K562 (cell line): ENCODE measurements around the gene RSF1. TPM values are rescaled to one million over a fixed set of nuclear protein-coding genes. Genes with fewer than 3 reads are reported as not detected.

Source experiments
- ARID4B ChIP-seq: sonication (generic); formaldehyde crosslinking; IDR thresholded peaks from 2 replicates; pipeline ENCODE4 v1.8.0; 2022; ENCODE audit warnings: mild to moderate bottlenecking, missing genetic modification reagents
- DACH1 ChIP-seq: fragments of 450-650 bp; IDR thresholded peaks from 2 replicates; pipeline ENCODE4 v1.6.1; 2018; ENCODE audit not compliant: partially characterized antibody
- FOXJ2 ChIP-seq: fragments of 200-800 bp; sonication (Bioruptor generic); IDR thresholded peaks from 2 replicates; pipeline ENCODE4 v1.6.1; 2016; ENCODE audit warnings: missing genetic modification characterization, missing compliant biosample characterization
- FOXM1 ChIP-seq, 2 experiments: fragments of 450-650 bp in 1 of 2; sonication (generic) in 1 of 2; formaldehyde crosslinking in 1 of 2; IDR thresholded peaks; 2 replicates each; pipeline versions ENCODE4 v1.6.1 to v1.9.0; 2017 to 2022; ENCODE audit warnings: low read depth in 2 of 2, mild to moderate bottlenecking in 2 of 2, missing genetic modification reagents in 1 of 2, moderate library complexity in 1 of 2
- GATAD2A ChIP-seq: fragments of 450-650 bp; IDR thresholded peaks from 2 replicates; pipeline ENCODE4 v1.6.1; 2017
- IFI16 ChIP-seq: fragments of 250-450 bp; sonication (Bioruptor Pico); IDR thresholded peaks from 2 replicates; pipeline ENCODE4 v2.1.2; 2022; ENCODE audit warnings: mild to moderate bottlenecking, inconsistent platforms
- KLF13 ChIP-seq: fragments of 450-650 bp; IDR thresholded peaks from 2 replicates; pipeline ENCODE4 v1.6.1; 2016; ENCODE audit warnings: missing genetic modification characterization, low read depth, mild to moderate bottlenecking, missing compliant biosample characterization, moderate library complexity, borderline replicate concordance
- MED1 ChIP-seq: sonication (generic); formaldehyde crosslinking; IDR thresholded peaks from 2 replicates; pipeline ENCODE4 v1.8.1; 2023; ENCODE audit warnings: missing genetic modification reagents, borderline replicate concordance
- NRF1 ChIP-seq, 2 experiments: fragments of 450-650 bp; IDR thresholded peaks in 1 of 2; conservative IDR thresholded peaks in 1 of 2; 2 replicates each; pipeline ENCODE4 v1.6.1; 2014; ENCODE audit warnings: mild to moderate bottlenecking in 2 of 2
- PKNOX1 ChIP-seq: fragments of 450-650 bp; IDR thresholded peaks from 2 replicates; pipeline ENCODE4 v1.6.1; 2016
- RBM22 ChIP-seq: fragments of 200-400 bp; formaldehyde crosslinking; IDR thresholded peaks from 2 replicates; pipeline ENCODE4 v1.6.1; 2018; ENCODE audit warnings: low read length, low read depth; ENCODE audit not compliant: poor library complexity, severe bottlenecking
- RBM34 ChIP-seq: fragments of 200-400 bp; formaldehyde crosslinking; IDR thresholded peaks from 2 replicates; pipeline ENCODE4 v1.6.1; 2018; ENCODE audit warnings: low read length, borderline replicate concordance; ENCODE audit not compliant: insufficient read depth
- ZFP30 ChIP-seq: fragments of 250-450 bp; sonication (Bioruptor Pico); IDR thresholded peaks from 2 replicates; pipeline ENCODE4 v1.8.0; 2022; ENCODE audit warnings: moderate library complexity, mild to moderate bottlenecking, inconsistent platforms, borderline replicate concordance
- ZMIZ1 ChIP-seq, 2 experiments: fragments of 150-350 bp in 1 of 2; IDR thresholded peaks; 2 replicates each; pipeline ENCODE4 v1.6.1; 2012 to 2016; ENCODE audit warnings: low read depth in 2 of 2, low read length in 2 of 2, mild to moderate bottlenecking in 1 of 2, moderate library complexity in 1 of 2
- ZNF121 ChIP-seq: sonication (generic); formaldehyde crosslinking; conservative IDR thresholded peaks from 2 replicates; pipeline ENCODE4 v1.8.0; 2022; ENCODE audit warnings: missing genetic modification reagents
- ZNF408 ChIP-seq: fragments of 250-450 bp; sonication (Bioruptor Pico); IDR thresholded peaks from 2 replicates; pipeline ENCODE4 v1.4.0; 2020; ENCODE audit warnings: low read depth, mild to moderate bottlenecking, moderate library complexity
- polyA plus RNA-seq, 8 experiments: library from polyadenylated mRNA; depleted of rRNA in 4 of 8; stranded (reverse) in 5 of 8; unstranded in 3 of 8; fragments of >200 nt; fragmentation: Nextera tagmentation in 2 of 8; fragmentation: Illumina TruSeq in 1 of 8; extraction: Ambion mirVana in 2 of 8; extraction: Trizol in 1 of 8; gene quantifications; 2 replicates each; pipeline versions ENCODE4 v1.2.1 to v1.2.3, GENCODE V29; 2011 to 2014; ENCODE audit warnings: inconsistent platforms in 1 of 8, missing spikeins in 1 of 8
- total RNA-seq, 7 experiments: library from RNA; depleted of rRNA in 6 of 7; stranded (reverse); fragments of >200 nt in 6 of 7; fragmentation: Illumina TruSeq in 2 of 7; extraction: Trizol in 2 of 7; gene quantifications; 2 replicates each; pipeline versions ENCODE4 v1.2.1 to v1.2.3, GENCODE V29; 2011 to 2021; ENCODE audit warnings: low replicate concordance in 1 of 7
- TF ChIP-seq, protein P1 (sequence below): IDR thresholded peaks from 3 replicates; pipeline ENCODE4 v1.6.1; 2011; ENCODE audit warnings: borderline replicate concordance, mild to moderate bottlenecking; ENCODE audit not compliant: insufficient read length, insufficient read depth

The RSF1 gene
- total and polyA plus RNA-seq, 9 of the 15 experiments (the other 6 are each of a cell fraction or from before 2014, with no cell fraction given): 9.7 to 63.6 (median 42.8) TPM

DNA sequence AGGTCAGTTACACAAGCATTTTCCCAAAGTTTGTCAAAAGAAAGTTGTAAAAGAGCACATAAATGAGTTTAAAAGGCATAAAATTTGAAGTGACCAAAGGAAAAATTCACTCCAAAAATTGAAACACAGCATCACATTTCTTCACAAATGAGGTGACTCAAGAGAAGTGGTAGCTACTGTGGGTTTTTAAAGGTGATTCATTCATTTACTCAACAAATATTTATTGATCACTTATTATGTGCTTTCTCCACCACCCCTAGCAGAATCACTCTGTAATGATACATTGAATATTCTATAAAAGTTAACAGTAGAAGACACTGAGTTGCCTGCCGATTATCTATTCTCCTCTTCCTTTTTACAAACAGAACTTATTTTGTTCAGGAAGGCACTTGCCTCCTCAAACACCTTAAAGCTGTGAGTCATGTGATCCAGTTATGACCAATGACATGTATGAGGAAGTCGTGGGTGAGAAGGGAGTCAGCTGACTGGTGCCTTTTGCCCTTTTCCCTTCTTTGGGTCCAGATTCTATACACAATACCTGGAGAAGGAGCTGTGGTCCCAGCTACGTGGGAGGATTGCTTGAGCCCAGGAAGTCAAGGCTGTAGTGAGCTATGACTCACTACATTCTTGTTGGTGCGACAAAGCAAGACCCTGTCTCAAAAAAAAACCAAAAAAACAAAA lies 115.2 kb downstream of the RSF1 start (continued):
- TF ChIP-seq ZNF121 (no peak), NRF1 (conservative IDR thresholded peaks at IDR 0.05 in 1 of 2, IDR thresholded peaks at IDR 0.05 in 1 of 2) (no peak), ZFP30 (CRISPR knock-in tag) (no peak), IFI16 (CRISPR knock-in tag) (no peak), GATAD2A (no peak), FOXJ2 (tag) (no peak), MED1 (CRISPR knock-in tag) (no peak), DACH1 (no peak), ZNF408 (no peak), PKNOX1 (no peak), RBM22 (no peak), KLF13 (tag) (no peak), ZMIZ1 (IDR thresholded peaks at IDR 0.05; ENCODE audit: low read depth in 2 of 2, low read length in 2 of 2) (no peak), ARID4B (CRISPR knock-in tag) (no peak), FOXM1 (IDR thresholded peaks at IDR 0.05; ENCODE audit: low read depth) (no peak), FOXM1 (CRISPR knock-in tag; IDR thresholded peaks at IDR 0.05; ENCODE audit: low read depth) (no peak), RBM34 (no peak)
- TF ChIP-seq, protein P1, sequence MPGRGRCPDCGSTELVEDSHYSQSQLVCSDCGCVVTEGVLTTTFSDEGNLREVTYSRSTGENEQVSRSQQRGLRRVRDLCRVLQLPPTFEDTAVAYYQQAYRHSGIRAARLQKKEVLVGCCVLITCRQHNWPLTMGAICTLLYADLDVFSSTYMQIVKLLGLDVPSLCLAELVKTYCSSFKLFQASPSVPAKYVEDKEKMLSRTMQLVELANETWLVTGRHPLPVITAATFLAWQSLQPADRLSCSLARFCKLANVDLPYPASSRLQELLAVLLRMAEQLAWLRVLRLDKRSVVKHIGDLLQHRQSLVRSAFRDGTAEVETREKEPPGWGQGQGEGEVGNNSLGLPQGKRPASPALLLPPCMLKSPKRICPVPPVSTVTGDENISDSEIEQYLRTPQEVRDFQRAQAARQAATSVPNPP: no peak
